Endothelial cell (in vitro differentiated cells): ENCODE measurements around the gene TRPT1. TPM values are rescaled to one million over a fixed set of nuclear protein-coding genes. Genes with fewer than 3 reads are reported as not detected.

ENCODE experiments used
- DNase-seq: peaks from one replicate; pipeline ENCODE4 v3.0.0; 2021; ENCODE audit warnings: low spot score
- H3K27ac Mint-ChIP-seq: one replicate; pipeline ENCODE4 v1.8.0; 2021; ENCODE audit warnings: mixed read lengths, inconsistent platforms; ENCODE audit not compliant: unreplicated experiment
- H3K27me3 Mint-ChIP-seq: one replicate; pipeline ENCODE4 v1.8.0; 2021; ENCODE audit warnings: mild to moderate bottlenecking, moderate library complexity, mixed read lengths, inconsistent platforms; ENCODE audit not compliant: unreplicated experiment
- H3K36me3 Mint-ChIP-seq: one replicate; pipeline ENCODE4 v1.8.0; 2021; ENCODE audit warnings: mild to moderate bottlenecking, low read depth, mixed read lengths, inconsistent platforms; ENCODE audit not compliant: unreplicated experiment
- H3K4me1 Mint-ChIP-seq: one replicate; pipeline ENCODE4 v1.8.0; 2021; ENCODE audit warnings: mild to moderate bottlenecking, mixed read lengths, inconsistent platforms; ENCODE audit not compliant: unreplicated experiment
- H3K4me3 Mint-ChIP-seq: one replicate; pipeline ENCODE4 v1.8.0; 2021; ENCODE audit warnings: mild to moderate bottlenecking, mixed read lengths, inconsistent platforms; ENCODE audit not compliant: unreplicated experiment
- H3K9me3 Mint-ChIP-seq: one replicate; pipeline ENCODE4 v1.8.0; 2021; ENCODE audit warnings: mixed read lengths, inconsistent platforms; ENCODE audit not compliant: unreplicated experiment
- CTCF ChIP-seq: fragments of 200-600 bp; sonication (generic); IDR thresholded peaks from one replicate; pipeline ENCODE4 v1.5.0; 2021; ENCODE audit warnings: antibody characterized with exemption; ENCODE audit not compliant: unreplicated experiment
- total RNA-seq: library from RNA; stranded (reverse); fragmentation: NEBNext Ultra II Directional; extraction: Animal tissue kit (Norgen Biotek cat#: 25700); gene quantifications from one replicate; pipeline ENCODE4 v1.2.1, GENCODE V29; 2021; ENCODE audit not compliant: unreplicated experiment

Gene TRPT1
- total RNA-seq, 1 donor from 2014 or later = 23.2 TPM

GRCh38 chr11:64232182-64232966 lies 6.4 kb upstream of the TRPT1 start:
- Mint-ChIP-seq H3K36me3 (peaks cover 5% of the 10 kb centered on the region), H3K9me3 (no peaks in the 10 kb centered on the region), H3K27me3 (peaks cover 19% of the 10 kb centered on the region), H3K4me3 (peak overlapping the region; percentile 59), H3K4me1 (peaks cover 6% of the 10 kb centered on the region), H3K27ac (no peak overlapping the region)
- no peak for DNase-seq
- no peak for TF ChIP-seq CTCF

- peaks cover 5% of the 10 kb centered on the region for H3K36me3 Mint-ChIP-seq
Observed at GRCh38 chr11:64231546-64231945, 5.6 kb upstream of the TRPT1 start.

GRCh38 chr11:64230985-64231365 lies 5.0 kb upstream of the TRPT1 start:
- TF ChIP-seq CTCF = no peak
- no peak for DNase-seq
- peaks cover 17% of the 10 kb centered on the region for H3K27me3 Mint-ChIP-seq
- peak overlapping the region; percentile 64 for H3K27ac Mint-ChIP-seq
- peaks cover 5% of the 10 kb centered on the region for H3K36me3 Mint-ChIP-seq
- peaks cover 6% of the 10 kb centered on the region for H3K4me1 Mint-ChIP-seq
- H3K4me3 Mint-ChIP-seq = peak overlapping the region; percentile 91
- no peaks in the 10 kb centered on the region for H3K9me3 Mint-ChIP-seq

More at GRCh38 chr11:64231546-64231945, 5.6 kb upstream of the TRPT1 start:
- H3K27ac Mint-ChIP-seq = no peak overlapping the region
- no peak for DNase-seq
- H3K4me3 Mint-ChIP-seq = no peak overlapping the region
- peaks cover 18% of the 10 kb centered on the region for H3K27me3 Mint-ChIP-seq
- peaks cover 6% of the 10 kb centered on the region for H3K4me1 Mint-ChIP-seq
- no peaks in the 10 kb centered on the region for H3K9me3 Mint-ChIP-seq
- TF ChIP-seq CTCF = no peak

GRCh38 chr11:64230171-64230984 lies 4.4 kb upstream of the TRPT1 start, which contains the start of gene DNAJC4:
DNAJC4 (plus strand) TSS chr11:64230548; CDS start chr11:64230855, 307 bp downstream.
- Mint-ChIP-seq H3K27me3 (peaks cover 15% of the 10 kb centered on the region), H3K9me3 (no peaks in the 10 kb centered on the region), H3K4me3 (peak within 1 kb of the TSS; percentile 91), H3K27ac (peak within 1 kb of the TSS; percentile 64), H3K36me3 (peaks cover 2% of the 10 kb centered on the region), H3K4me1 (peaks cover 4% of the 10 kb centered on the region)
- peak; percentile 80 for DNase-seq
- no peak for TF ChIP-seq CTCF

GRCh38 chr11:64229744-64230170 lies 3.8 kb upstream of the TRPT1 start:
- TF ChIP-seq CTCF = no peak
- Mint-ChIP-seq H3K4me3 (peak overlapping the region; percentile 91), H3K36me3 (no peaks in the 10 kb centered on the region), H3K9me3 (no peaks in the 10 kb centered on the region), H3K27me3 (peaks cover 11% of the 10 kb centered on the region), H3K4me1 (peaks cover 3% of the 10 kb centered on the region), H3K27ac (no peak overlapping the region)
- no peak for DNase-seq
